OCI-M2 (cell line): Measurements from ENCODE around the gene S1PR4.
"Not testable (repeated sequence)": the region's sequence is repeated elsewhere in the genome, so short reads cannot be mapped to it uniquely, and the experiment has no call there.

Source experiments
- DNase-seq: peaks from one replicate; lab custom pipeline; 2025; ENCODE audit not compliant: unreplicated experiment; lab: John Stamatoyannopoulos, UW

S1PR4 gene

GRCh38 chr19:3210347-3211017, 31.9 kb downstream of the S1PR4 start:
- no peak for DNase-seq

GRCh38 chr19:3211191-3211590, 32.6 kb downstream of the S1PR4 start:
- DNase-seq, result no peak

GRCh38 chr19:3213159-3213558, 34.6 kb downstream of the S1PR4 start:
- DNase-seq, result no peak

DNA sequence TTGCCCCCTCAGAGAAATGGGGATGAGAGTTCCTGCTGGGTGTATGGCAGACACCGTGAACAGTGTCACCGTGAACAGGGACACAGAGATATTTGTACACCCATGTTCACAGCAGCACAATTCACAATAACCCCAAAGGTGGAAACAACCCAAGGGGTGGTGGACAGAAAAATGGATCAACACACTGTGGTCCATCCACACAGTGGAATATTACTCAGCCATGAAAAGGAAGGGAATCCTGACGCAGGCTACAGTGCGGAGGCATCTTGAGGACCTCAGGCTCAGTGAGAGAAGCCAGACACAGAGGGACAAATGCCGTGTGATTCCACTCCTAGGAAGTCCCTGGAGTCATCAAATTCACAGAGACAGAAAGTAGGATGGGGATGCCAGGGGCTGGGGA, 38.3 kb downstream of the S1PR4 start:
- no peak for DNase-seq

- DNase-seq, result no peak
These were observed 42.0 kb downstream of the S1PR4 start for GRCh38 chr19:3220576-3220975.

DNA sequence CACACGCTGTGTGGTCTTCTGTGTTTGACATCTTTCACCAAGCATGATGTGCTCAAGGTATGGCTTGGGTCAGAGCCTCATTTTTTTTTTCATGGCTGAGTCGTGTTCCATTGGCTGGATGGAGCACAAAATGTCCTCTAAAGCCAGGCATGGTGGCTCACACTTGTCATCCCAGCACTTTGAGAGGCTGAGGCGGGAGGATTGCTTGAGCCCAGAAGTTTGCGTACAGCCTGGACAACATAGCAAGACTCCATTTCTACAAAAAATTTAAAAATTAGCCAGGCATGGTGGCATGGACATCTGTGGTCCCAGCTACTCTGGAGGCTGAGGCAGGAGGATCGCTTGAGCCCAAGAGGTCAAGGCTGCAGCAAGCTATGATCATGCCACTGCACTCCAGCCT, 43.0 kb downstream of the S1PR4 start:
- DNase-seq, result not testable (repeated sequence)

- DNase-seq, result no peak
These were observed 44.1 kb downstream of the S1PR4 start for GRCh38 chr19:3222709-3223108.

DNA sequence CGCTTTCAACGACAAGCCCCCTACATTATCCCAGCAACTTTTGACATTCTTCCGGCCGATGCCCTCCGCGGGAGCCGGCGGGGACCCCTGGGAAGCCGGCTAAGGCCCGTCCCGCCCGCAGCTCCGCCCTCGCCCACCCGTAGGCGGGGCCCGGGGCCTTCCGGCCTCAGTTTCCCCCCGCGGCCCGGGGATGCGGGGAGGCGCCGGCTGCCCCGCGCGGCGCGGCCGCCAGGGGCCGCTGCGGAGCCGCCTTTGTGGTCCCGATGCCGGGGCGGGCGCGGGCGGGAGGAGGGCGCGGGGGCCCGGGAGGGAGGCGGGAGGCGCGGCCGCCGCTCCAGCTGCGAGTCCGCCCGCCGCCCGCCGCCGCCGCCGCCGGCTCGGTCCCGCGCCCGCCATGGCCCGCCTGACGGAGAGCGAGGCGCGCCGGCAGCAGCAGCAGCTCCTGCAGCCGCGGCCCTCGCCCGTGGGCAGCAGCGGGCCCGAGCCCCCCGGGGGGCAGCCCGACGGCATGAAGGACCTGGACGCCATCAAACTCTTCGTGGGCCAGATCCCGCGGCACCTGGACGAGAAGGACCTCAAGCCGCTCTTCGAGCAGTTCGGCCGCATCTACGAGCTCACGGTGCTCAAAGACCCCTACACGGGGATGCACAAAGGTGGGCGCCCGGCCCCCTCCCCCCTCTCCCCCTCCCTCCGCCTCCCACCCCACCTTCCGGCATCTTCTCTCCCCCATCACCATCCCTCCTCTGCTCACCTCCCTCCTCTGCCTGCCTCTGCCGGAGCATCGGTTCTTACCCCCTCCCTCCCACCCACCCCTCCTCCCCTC, 46.0 kb downstream of the S1PR4 start, which contains the start of gene CELF5:
TSS of gene CELF5 (plus strand) at position 316 of the 823 bp plus-strand sequence. CDS start at position 395, 79 bp downstream.
- DNase-seq, result no peak

DNA sequence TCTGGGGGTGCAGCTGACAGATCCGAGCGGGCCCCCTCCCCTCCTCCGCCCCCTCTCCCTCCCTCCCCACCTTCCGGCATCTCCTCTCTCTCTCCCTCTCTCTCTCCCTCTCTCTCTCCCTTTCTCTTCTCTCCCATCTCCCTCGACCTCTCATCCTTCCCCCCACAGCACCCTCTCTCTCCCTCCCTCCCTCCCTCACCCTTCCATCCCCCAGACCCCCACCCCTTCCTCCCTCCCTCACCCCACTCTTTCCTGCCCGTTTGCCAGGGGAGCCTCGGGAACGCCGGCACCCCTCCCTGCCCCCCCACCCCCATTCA, 46.6 kb downstream of the S1PR4 start:
- DNase-seq, result no peak

- DNase-seq, result no peak
These were observed 47.1 kb downstream of the S1PR4 start for GRCh38 chr19:3225677-3226093.

GRCh38 chr19:3227054-3227626, 48.6 kb downstream of the S1PR4 start:
- no peak for DNase-seq

DNA sequence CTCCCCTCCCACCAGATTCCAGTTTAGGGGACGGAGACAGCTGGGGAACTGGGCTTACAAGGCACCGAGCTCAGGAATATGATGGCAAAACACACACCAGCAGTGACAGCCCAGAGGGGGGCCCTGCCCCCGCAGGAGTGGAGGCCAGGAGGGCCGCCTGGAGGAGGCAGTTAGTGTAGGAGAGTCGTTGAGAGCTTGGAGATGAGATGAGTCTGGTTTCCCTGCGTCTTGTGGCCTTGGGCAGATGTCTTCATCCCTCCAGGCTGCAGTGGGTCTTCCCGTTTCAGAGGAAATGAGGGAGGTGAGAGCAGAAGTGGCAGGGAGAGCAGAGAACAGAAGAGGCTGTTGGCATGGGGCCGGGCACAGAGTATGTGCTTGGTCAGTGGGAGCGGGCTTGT, 50.8 kb downstream of the S1PR4 start:
- no peak for DNase-seq
